Nephron (organoid): ENCODE data around the gene TXLNA.
"Not testable (repeated sequence)": the region's sequence is repeated elsewhere in the genome, so short reads cannot be mapped to it uniquely, and the experiment has no call there.

Experiments used
- H3K27ac Mint-ChIP-seq, 3 experiments: 2 replicates each; pipeline ENCODE4 v1.8.0; 2020; ENCODE audit warnings: mixed read lengths in 3 of 3, mild to moderate bottlenecking in 2 of 3, moderate library complexity in 1 of 3
- H3K27me3 Mint-ChIP-seq: 2 replicates; pipeline ENCODE4 v1.8.0; 2021; ENCODE audit warnings: low read depth, mild to moderate bottlenecking, moderate library complexity, mixed read lengths
- H3K36me3 Mint-ChIP-seq: 2 replicates; pipeline ENCODE4 v1.8.0; 2020; ENCODE audit warnings: low read depth, mixed read lengths
- H3K4me1 Mint-ChIP-seq: 2 replicates; pipeline ENCODE4 v1.8.0; 2020; ENCODE audit warnings: mixed read lengths
- H3K4me3 Mint-ChIP-seq, 3 experiments: 2 replicates each; pipeline ENCODE4 v1.8.0; 2020; ENCODE audit warnings: mild to moderate bottlenecking in 3 of 3, mixed read lengths in 3 of 3, moderate library complexity in 2 of 3
- H3K9me3 Mint-ChIP-seq: 2 replicates; pipeline ENCODE4 v1.8.0; 2020; ENCODE audit warnings: mixed read lengths
- CTCF ChIP-seq, 3 experiments: fragments of 200-600 bp; sonication (generic); IDR thresholded peaks; one replicate each; pipeline ENCODE4 v1.5.0; 2021; ENCODE audit warnings: antibody characterized with exemption in 3 of 3; ENCODE audit not compliant: unreplicated experiment in 3 of 3

Gene TXLNA

GRCh38 chr1:32144033-32144432 is 35.4 kb upstream of the TXLNA start:
- Mint-ChIP-seq H3K27me3 (no peaks in the 10 kb centered on the region), H3K4me1 (peaks cover 29% of the 10 kb centered on the region), H3K4me3 (no peak overlapping the region), H3K36me3 (peaks cover 31% of the 10 kb centered on the region), H3K27ac (peak overlapping the region in 1 of 3 experiments; percentile 46), H3K9me3 (peaks cover 9% of the 10 kb centered on the region)
- no peak for TF ChIP-seq CTCF (IDR thresholded peaks at IDR 0.05; ENCODE audit: unreplicated experiment in 3 of 3)

GRCh38 chr1:32147799-32148198 is 31.7 kb upstream of the TXLNA start:
- Mint-ChIP-seq H3K4me1 (peaks cover 31% of the 10 kb centered on the region), H3K9me3 (peaks cover 12% of the 10 kb centered on the region), H3K36me3 (peaks cover 48% of the 10 kb centered on the region)
- H3K27ac Mint-ChIP-seq, H3K27me3 Mint-ChIP-seq, H3K4me3 Mint-ChIP-seq: not testable (repeated sequence)

GRCh38 chr1:32150847-32151246 is 28.6 kb upstream of the TXLNA start:
- peaks cover 47% of the 10 kb centered on the region for H3K36me3 Mint-ChIP-seq
- peak overlapping the region; percentile 79 to 92 (median 87) for H3K27ac Mint-ChIP-seq
- TF ChIP-seq CTCF (IDR thresholded peaks at IDR 0.05; ENCODE audit: unreplicated experiment in 3 of 3), result no peak
- H3K4me1 Mint-ChIP-seq, result peaks cover 25% of the 10 kb centered on the region
- H3K27me3 Mint-ChIP-seq, result no peaks in the 10 kb centered on the region
- peaks cover 12% of the 10 kb centered on the region for H3K9me3 Mint-ChIP-seq
- H3K4me3 Mint-ChIP-seq, result no peak overlapping the region

GRCh38 chr1:32151319-32151787 is 28.1 kb upstream of the TXLNA start:
- H3K4me3 Mint-ChIP-seq, result peak overlapping the region; percentile 8 to 43 (median 30)
- peaks cover 25% of the 10 kb centered on the region for H3K4me1 Mint-ChIP-seq
- no peak for TF ChIP-seq CTCF (IDR thresholded peaks at IDR 0.05; ENCODE audit: unreplicated experiment in 3 of 3)
- peaks cover 12% of the 10 kb centered on the region for H3K9me3 Mint-ChIP-seq
- H3K27ac Mint-ChIP-seq, result peak overlapping the region; percentile 79 to 92 (median 87)
- no peaks in the 10 kb centered on the region for H3K27me3 Mint-ChIP-seq
- peaks cover 47% of the 10 kb centered on the region for H3K36me3 Mint-ChIP-seq

GRCh38 chr1:32159189-32159588 is 20.3 kb upstream of the TXLNA start:
- Mint-ChIP-seq H3K36me3 (peaks cover 75% of the 10 kb centered on the region), H3K27ac (no peak overlapping the region), H3K27me3 (no peaks in the 10 kb centered on the region), H3K4me3 (no peak overlapping the region), H3K4me1 (no peaks in the 10 kb centered on the region), H3K9me3 (no peaks in the 10 kb centered on the region)
- no peak for TF ChIP-seq CTCF (IDR thresholded peaks at IDR 0.05; ENCODE audit: unreplicated experiment in 3 of 3)

- Mint-ChIP-seq H3K9me3 (no peaks in the 10 kb centered on the region), H3K4me1 (no peaks in the 10 kb centered on the region), H3K4me3 (no peak overlapping the region), H3K36me3 (peaks cover 68% of the 10 kb centered on the region), H3K27ac (no peak overlapping the region), H3K27me3 (no peaks in the 10 kb centered on the region)
- TF ChIP-seq CTCF (IDR thresholded peaks at IDR 0.05; ENCODE audit: unreplicated experiment in 3 of 3), result no peak
Measured at GRCh38 chr1:32163405-32163804, 16.1 kb upstream of the TXLNA start.

GRCh38 chr1:32165633-32166032 is 13.8 kb upstream of the TXLNA start:
- H3K4me3 Mint-ChIP-seq, H3K27me3 Mint-ChIP-seq, H3K4me1 Mint-ChIP-seq, H3K9me3 Mint-ChIP-seq, H3K27ac Mint-ChIP-seq: not testable (repeated sequence)
- H3K36me3 Mint-ChIP-seq, result peaks cover 64% of the 10 kb centered on the region
